ENCODE measurements around the gene ITIH1. TPM values are rescaled to one million over a fixed set of nuclear protein-coding genes. Genes with fewer than 3 reads are reported as not detected.

Gene ITIH1
- polyA plus RNA-seq, 1 donor from 2014 or later: not detected

- Histone ChIP-seq H4K20me1 (ENCODE audit: insufficient read depth) (no peaks in the 10 kb centered on the region), H3K27me3 (ENCODE audit: insufficient read depth, low read depth, low read length) (no peaks in the 10 kb centered on the region), H3K79me2 (replicated peaks; ENCODE audit: insufficient read depth, low read length) (no peaks in the 10 kb centered on the region), H3K9me3 (ENCODE audit: low read length) (no peaks in the 10 kb centered on the region), H3K9me2 (ENCODE audit: insufficient read depth, low read length) (no peaks in the 10 kb centered on the region), H3K36me3 (ENCODE audit: insufficient read depth, low read length) (no peaks in the 10 kb centered on the region), H3K4me3 (ENCODE audit: low read length) (no peak overlapping the region), H3K9ac (ENCODE audit: low read length) (no peak overlapping the region), H3F3A (ENCODE audit: insufficient read depth, low read length, poor library complexity, severe bottlenecking) (no peaks in the 10 kb centered on the region), H2AFZ (ENCODE audit: low read depth, low read length) (no peak overlapping the region), H3K27ac (ENCODE audit: low read length) (no peak overlapping the region), H3K4me2 (ENCODE audit: low read length) (no peak overlapping the region)
- TF ChIP-seq REST (IDR thresholded peaks at IDR 0.05; ENCODE audit: borderline replicate concordance): no peak
- TF ChIP-seq EP300 (conservative IDR thresholded peaks at IDR 0.05; ENCODE audit: poor library complexity, severe bottlenecking): no peak
- no peak for TF ChIP-seq TAF1 (IDR thresholded peaks at IDR 0.05; ENCODE audit: low read depth)
- TF ChIP-seq MXI1 (conservative IDR thresholded peaks at IDR 0.05; ENCODE audit: poor library complexity, severe bottlenecking): no peak
- TF ChIP-seq CTCF (IDR thresholded peaks at IDR 0.05; ENCODE audit: poor library complexity, severe bottlenecking): no peak
- TF ChIP-seq SMC3 (conservative IDR thresholded peaks at IDR 0.05; ENCODE audit: poor library complexity): no peak
- no peak for TF ChIP-seq RAD21 (conservative IDR thresholded peaks at IDR 0.05)
- TF ChIP-seq POLR2AphosphoS5 (IDR thresholded peaks at IDR 0.05): no peak
- TF ChIP-seq EZH2 (IDR thresholded peaks at IDR 0.05; ENCODE audit: borderline replicate concordance, insufficient read depth, low read length, poor library complexity, severe bottlenecking): no peak
Measured at GRCh38 chr3:52819936-52820335, 42.5 kb downstream of the ITIH1 start.

GRCh38 chr3:52820736-52821135 is 43.3 kb downstream of the ITIH1 start:
- no peak overlapping the region for H3K27ac ChIP-seq (ENCODE audit: low read length)
- H3K9me3 ChIP-seq (ENCODE audit: low read length): no peaks in the 10 kb centered on the region
- no peaks in the 10 kb centered on the region for H3K27me3 ChIP-seq (ENCODE audit: insufficient read depth, low read depth, low read length)
- no peak overlapping the region for H3K9ac ChIP-seq (ENCODE audit: low read length)
- H3K4me2 ChIP-seq (ENCODE audit: low read length): no peak overlapping the region
- no peaks in the 10 kb centered on the region for H3K36me3 ChIP-seq (ENCODE audit: insufficient read depth, low read length)
- no peak overlapping the region for H3K4me3 ChIP-seq (ENCODE audit: low read length)
- H2AFZ ChIP-seq (ENCODE audit: low read depth, low read length): no peak overlapping the region
- H3K9me2 ChIP-seq (ENCODE audit: insufficient read depth, low read length): no peaks in the 10 kb centered on the region
- TF ChIP-seq CTCF (IDR thresholded peaks at IDR 0.05; ENCODE audit: poor library complexity, severe bottlenecking) (peak; percentile 25), EZH2 (IDR thresholded peaks at IDR 0.05; ENCODE audit: borderline replicate concordance, insufficient read depth, low read length, poor library complexity, severe bottlenecking) (no peak)
- H4K20me1 ChIP-seq (ENCODE audit: insufficient read depth): no peaks in the 10 kb centered on the region
- no peaks in the 10 kb centered on the region for H3K79me2 ChIP-seq (replicated peaks; ENCODE audit: insufficient read depth, low read length)
- H3F3A ChIP-seq (ENCODE audit: insufficient read depth, low read length, poor library complexity, severe bottlenecking): no peaks in the 10 kb centered on the region
